K562 (cell line): ENCODE data around the gene CARMIL1. TPM values are rescaled to one million over a fixed set of nuclear protein-coding genes. Genes with fewer than 3 reads are reported as not detected.

ENCODE experiments used
- E2F6 ChIP-seq, 2 experiments: IDR thresholded peaks; 2 replicates each; pipeline ENCODE4 v1.6.1; 2011; ENCODE audit warnings: borderline replicate concordance in 1 of 2, control low read depth in 1 of 2, low read depth in 1 of 2, low read length in 1 of 2, mild to moderate bottlenecking in 1 of 2, mixed read lengths in 1 of 2, moderate library complexity in 1 of 2; ENCODE audit not compliant: insufficient read depth in 1 of 2, insufficient read length in 1 of 2, poor library complexity in 1 of 2, severe bottlenecking in 1 of 2; ENCODE audit errors: extremely low read depth in 1 of 2
- MBD1 ChIP-seq: fragments of 250-450 bp; sonication (Bioruptor Pico); IDR thresholded peaks from 2 replicates; pipeline ENCODE4 v1.8.0; 2022; ENCODE audit warnings: inconsistent platforms
- ZNF398 ChIP-seq: fragments of 250-450 bp; sonication (Bioruptor Pico); IDR thresholded peaks from 2 replicates; pipeline ENCODE4 v1.8.0; 2021; ENCODE audit warnings: moderate library complexity, mild to moderate bottlenecking, inconsistent platforms
- polyA plus RNA-seq, 8 experiments: library from polyadenylated mRNA; depleted of rRNA in 4 of 8; stranded (reverse) in 5 of 8; unstranded in 3 of 8; fragments of >200 nt; fragmentation: Nextera tagmentation in 2 of 8; fragmentation: Illumina TruSeq in 1 of 8; extraction: Ambion mirVana in 2 of 8; extraction: Trizol in 1 of 8; gene quantifications; 2 replicates each; pipeline versions ENCODE4 v1.2.1 to v1.2.3, GENCODE V29; 2011 to 2014; ENCODE audit warnings: inconsistent platforms in 1 of 8, missing spikeins in 1 of 8
- total RNA-seq, 7 experiments: library from RNA; depleted of rRNA in 6 of 7; stranded (reverse); fragments of >200 nt in 6 of 7; fragmentation: Illumina TruSeq in 2 of 7; extraction: Trizol in 2 of 7; gene quantifications; 2 replicates each; pipeline versions ENCODE4 v1.2.1 to v1.2.3, GENCODE V29; 2011 to 2021; ENCODE audit warnings: low replicate concordance in 1 of 7

Gene CARMIL1
- total and polyA plus RNA-seq, 9 of the 15 experiments (the other 6 are each of a cell fraction or from before 2014, with no cell fraction given) = 0.04 to 0.32 (median 0.10) TPM; not detected in 1

GRCh38 chr6:25542984-25543910 is 264.1 kb downstream of the CARMIL1 start (continued):
- TF ChIP-seq ZNF398 (CRISPR knock-in tag) (no peak), E2F6 (IDR thresholded peaks at IDR 0.05; ENCODE audit: borderline replicate concordance in 1 of 2, extremely low read depth in 1 of 2, insufficient read depth in 1 of 2, insufficient read length in 1 of 2, low read depth in 1 of 2, low read length in 1 of 2, poor library complexity in 1 of 2, severe bottlenecking in 1 of 2) (no peak), MBD1 (CRISPR knock-in tag) (no peak)
